ENCODE results near the gene ANKS6.
A peak's percentile ranks its signal among the peaks of the same experiment; 100 is the strongest.

GRCh38 chr9:98706651-98707165 lies 89.6 kb downstream of the ANKS6 start:
- TF ChIP-seq, protein P1, sequence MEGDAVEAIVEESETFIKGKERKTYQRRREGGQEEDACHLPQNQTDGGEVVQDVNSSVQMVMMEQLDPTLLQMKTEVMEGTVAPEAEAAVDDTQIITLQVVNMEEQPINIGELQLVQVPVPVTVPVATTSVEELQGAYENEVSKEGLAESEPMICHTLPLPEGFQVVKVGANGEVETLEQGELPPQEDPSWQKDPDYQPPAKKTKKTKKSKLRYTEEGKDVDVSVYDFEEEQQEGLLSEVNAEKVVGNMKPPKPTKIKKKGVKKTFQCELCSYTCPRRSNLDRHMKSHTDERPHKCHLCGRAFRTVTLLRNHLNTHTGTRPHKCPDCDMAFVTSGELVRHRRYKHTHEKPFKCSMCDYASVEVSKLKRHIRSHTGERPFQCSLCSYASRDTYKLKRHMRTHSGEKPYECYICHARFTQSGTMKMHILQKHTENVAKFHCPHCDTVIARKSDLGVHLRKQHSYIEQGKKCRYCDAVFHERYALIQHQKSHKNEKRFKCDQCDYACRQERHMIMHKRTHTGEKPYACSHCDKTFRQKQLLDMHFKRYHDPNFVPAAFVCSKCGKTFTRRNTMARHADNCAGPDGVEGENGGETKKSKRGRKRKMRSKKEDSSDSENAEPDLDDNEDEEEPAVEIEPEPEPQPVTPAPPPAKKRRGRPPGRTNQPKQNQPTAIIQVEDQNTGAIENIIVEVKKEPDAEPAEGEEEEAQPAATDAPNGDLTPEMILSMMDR (conservative IDR thresholded peaks at IDR 0.05; ENCODE audit: low read depth, low read length): no peak
- TF ChIP-seq SMC3 (IDR thresholded peaks at IDR 0.05; ENCODE audit: low read depth, low read length): no peak
- no peak for TF ChIP-seq MAZ (IDR thresholded peaks at IDR 0.05; ENCODE audit: borderline replicate concordance, low read depth, low read length)
- TF ChIP-seq POLR2A (IDR thresholded peaks at IDR 0.05; ENCODE audit: low read depth, low read length): no peak
- no peak for TF ChIP-seq USF2 (IDR thresholded peaks at IDR 0.05; ENCODE audit: low read depth, low read length)
- TF ChIP-seq CEBPB (IDR thresholded peaks at IDR 0.05; ENCODE audit: low read depth, low read length): peak; percentile 68
- TF ChIP-seq MXI1 (IDR thresholded peaks at IDR 0.05; ENCODE audit: borderline replicate concordance, low read depth, low read length): no peak
- no peak for TF ChIP-seq FOS (IDR thresholded peaks at IDR 0.05; ENCODE audit: low read depth, low read length)
- TF ChIP-seq NFE2L2 (IDR thresholded peaks at IDR 0.05; ENCODE audit: low read depth, low read length): no peak
- TF ChIP-seq, protein P2, sequence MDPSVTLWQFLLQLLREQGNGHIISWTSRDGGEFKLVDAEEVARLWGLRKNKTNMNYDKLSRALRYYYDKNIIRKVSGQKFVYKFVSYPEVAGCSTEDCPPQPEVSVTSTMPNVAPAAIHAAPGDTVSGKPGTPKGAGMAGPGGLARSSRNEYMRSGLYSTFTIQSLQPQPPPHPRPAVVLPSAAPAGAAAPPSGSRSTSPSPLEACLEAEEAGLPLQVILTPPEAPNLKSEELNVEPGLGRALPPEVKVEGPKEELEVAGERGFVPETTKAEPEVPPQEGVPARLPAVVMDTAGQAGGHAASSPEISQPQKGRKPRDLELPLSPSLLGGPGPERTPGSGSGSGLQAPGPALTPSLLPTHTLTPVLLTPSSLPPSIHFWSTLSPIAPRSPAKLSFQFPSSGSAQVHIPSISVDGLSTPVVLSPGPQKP (IDR thresholded peaks at IDR 0.05; ENCODE audit: borderline replicate concordance, low read depth, low read length): no peak
- no peak for TF ChIP-seq BHLHE40 (IDR thresholded peaks at IDR 0.05; ENCODE audit: low read depth, low read length)
- no peak for TF ChIP-seq MAFK (IDR thresholded peaks at IDR 0.05; ENCODE audit: low read depth, low read length)

All from IMR-90 (cell line).